Body of pancreas (tissue), 4 donors: Measurements from ENCODE around the gene KRTCAP2. TPM values are rescaled to one million over a fixed set of nuclear protein-coding genes. Genes with fewer than 3 reads are reported as not detected.

Experiments
- ATAC-seq: fragments of 150-250 bp; one replicate; pipeline ENCODE4 v1.9.1; 2016
- DNase-seq, 4 donors: peaks; one replicate each; pipeline ENCODE4 v3.0.0-alpha.2; 2019
- H3K27ac ChIP-seq, 4 donors: fragments of 200-600 bp; sonication (generic); 1 replicate in 3 of 4; 2 replicates in 1 of 4; pipeline versions ENCODE4 v1.5.1 to v1.6.1; 2016 to 2019; ENCODE audit warnings: mild to moderate bottlenecking in 1 of 4, mixed read lengths in 1 of 4, moderate library complexity in 1 of 4
- H3K27me3 ChIP-seq, 2 donors: fragments of 200-600 bp; sonication (generic); one replicate each; pipeline ENCODE4 v1.6.0; 2016; ENCODE audit warnings: mild to moderate bottlenecking in 1 of 2
- H3K36me3 ChIP-seq, 2 donors: fragments of 200-600 bp; sonication (generic); replicated peaks in 1 of 2; 2 replicates each; pipeline ENCODE4 v1.5.1; 2016; ENCODE audit warnings: low read depth in 2 of 2; ENCODE audit not compliant: insufficient read depth in 1 of 2
- H3K4me1 ChIP-seq: fragments of 200-600 bp; sonication (generic); one replicate; pipeline ENCODE4 v1.6.0; 2016
- H3K4me3 ChIP-seq, 2 donors: fragments of 200-600 bp; sonication (generic); 1 replicate in 1 of 2; 2 replicates in 1 of 2; pipeline ENCODE4 v1.5.1; 2016 to 2019
- H3K9me3 ChIP-seq, 3 donors: fragments of 200-600 bp; sonication (generic); 1 replicate in 2 of 3; 2 replicates in 1 of 3; pipeline ENCODE4 v1.5.1; 2016
- CTCF ChIP-seq, 7 experiments: fragments of 450-650 bp in 4 of 7; fragments of 200-600 bp in 3 of 7; sonication (generic) in 3 of 7; IDR thresholded peaks; one replicate each; pipeline ENCODE4 v1.5.1; 2016 to 2019; ENCODE audit warnings: antibody characterized with exemption in 7 of 7
- POLR2A ChIP-seq, 3 donors: fragments of 450-650 bp; IDR thresholded peaks; one replicate each; pipeline ENCODE4 v1.6.1; 2016; ENCODE audit warnings: antibody characterized with exemption in 3 of 3, mild to moderate bottlenecking in 2 of 3
- WGBS, 2 donors: methylation state at CpG; one replicate each; pipeline ENCODE4 v1.1.5; 2017; 5-methylcytosine and 5-hydroxymethylcytosine counted together
- intact Hi-C: fragments of 100-400 bp; cut with DNase I; formaldehyde crosslinking; loops from one replicate; pipeline ENCODE4 v1.15.1; 2023
- total RNA-seq, 2 donors: library from RNA; depleted of rRNA; stranded (reverse); fragments of >200 nt; gene quantifications; one replicate each; pipeline ENCODE4 v1.1.0, GENCODE V29; 2016

KRTCAP2 gene
- total RNA-seq, 2 donors from 2014 or later = 46.4 to 71.5 TPM

- TF ChIP-seq POLR2A (IDR thresholded peaks at IDR 0.05) (no peak), CTCF (IDR thresholded peaks at IDR 0.05) (peak in 1 of 7 experiments; percentile 6)
- no peaks in the 10 kb centered on the region for H3K4me1 ChIP-seq
- intact Hi-C loops = no loop called here
- H3K36me3 ChIP-seq = no peaks in the 10 kb centered on the region
- H3K27ac ChIP-seq = no peak overlapping the region
- ATAC-seq (no peak), DNase-seq (no peak)
- WGBS, 2 donors = 53 to 74% methylated on average over 3 of the region's 3 CpGs
- no peaks in the 10 kb centered on the region for H3K9me3 ChIP-seq
- no peak overlapping the region for H3K4me3 ChIP-seq
- H3K27me3 ChIP-seq = no peaks in the 10 kb centered on the region
Observed at GRCh38 chr1:155145491-155145890, 27.6 kb downstream of the KRTCAP2 start.

GRCh38 chr1:155141749-155142148 lies 31.4 kb downstream of the KRTCAP2 start:
- peaks cover 30% of the 10 kb centered on the region for H3K4me1 ChIP-seq
- DNase-seq (no peak), ATAC-seq (no peak)
- no peak overlapping the region for H3K4me3 ChIP-seq
- H3K9me3 ChIP-seq = no peaks in the 10 kb centered on the region
- no peaks in the 10 kb centered on the region for H3K36me3 ChIP-seq
- WGBS, 2 donors = 70 to 73% methylated on average over 7 of the region's 7 CpGs
- no peaks in the 10 kb centered on the region for H3K27me3 ChIP-seq
- no peak overlapping the region for H3K27ac ChIP-seq
- intact Hi-C loops = no loop called here
- TF ChIP-seq CTCF (IDR thresholded peaks at IDR 0.05) (no peak), POLR2A (IDR thresholded peaks at IDR 0.05) (no peak)

GRCh38 chr1:155140630-155140953 lies 32.5 kb downstream of the KRTCAP2 start:
- ATAC-seq = no peak
- Histone ChIP-seq H3K4me3 (peak overlapping the region; percentile 37 to 65), H3K27ac (peak overlapping the region in 3 of 4 donors; percentile 80 to 90 (median 90)), H3K4me1 (peaks cover 33% of the 10 kb centered on the region), H3K36me3 (no peaks in the 10 kb centered on the region), H3K27me3 (no peaks in the 10 kb centered on the region), H3K9me3 (no peaks in the 10 kb centered on the region)
- TF ChIP-seq POLR2A (IDR thresholded peaks at IDR 0.05) = no peak
- no peak for TF ChIP-seq CTCF (IDR thresholded peaks at IDR 0.05)
- WGBS, 2 donors = 4 to 6% methylated on average over 7 to 11 of the region's 11 CpGs
- DNase-seq = no peak
- intact Hi-C loops = no loop called here

GRCh38 chr1:155139895-155140629 lies 33.0 kb downstream of the KRTCAP2 start, which contains the start of gene DPM3:
Gene DPM3 (minus strand): TSS chr1:155140531. CDS start chr1:155140240, 291 bp downstream.
- H3K4me1 ChIP-seq = peaks cover 37% of the 10 kb centered on the region
- no peaks in the 10 kb centered on the region for H3K36me3 ChIP-seq
- DNase-seq = peak; percentile 87 to 91 (median 88)
- WGBS, 2 donors = 0 to 1% methylated on average over 34 to 41 of the region's 42 CpGs
- H3K9me3 ChIP-seq = no peaks in the 10 kb centered on the region
- H3K27me3 ChIP-seq = no peaks in the 10 kb centered on the region
- ATAC-seq = peak; percentile 68
- H3K4me3 ChIP-seq = peak within 1 kb of the TSS; percentile 37 to 65
- peak within 1 kb of the TSS; percentile 80 to 90 (median 87) for H3K27ac ChIP-seq
- peak in 2 of 3 donors; percentile 69 to 85 for TF ChIP-seq POLR2A (IDR thresholded peaks at IDR 0.05)
- no peak for TF ChIP-seq CTCF (IDR thresholded peaks at IDR 0.05)
- intact Hi-C loops = no loop called here
